HepG2 (cell line): ENCODE measurements around the gene CACNG4. TPM values are rescaled to one million over a fixed set of nuclear protein-coding genes. Genes with fewer than 3 reads are reported as not detected.

Experiments used
- ATAC-seq: fragments of 200-7000 bp; cut with Tn5 transposase; 3 replicates; pipeline ENCODE4 v1.9.1; 2020; ENCODE audit warnings: mild to moderate bottlenecking, moderate library complexity
- BruUV-seq: library from RNA; stranded (reverse); fragments of 400-500 nt; replicated peaks from 2 replicates; lab custom pipeline; 2021; lab: Mats Ljungman, UMichigan
- CTCF ChIA-PET: fragments of 300-600 bp; formaldehyde crosslinking; extraction: SDS; loops from one replicate; lab custom pipeline; 2021; ENCODE audit warnings: low total read pairs, inconsistent platforms, low intra/inter-chr PET ratio; lab: Yijun Ruan, JAX
- POLR2A ChIA-PET: fragments of 350-600 bp; sonication (Branson Sonifier 250); formaldehyde crosslinking; loops from one replicate; lab custom pipeline; 2020; ENCODE audit warnings: antibody characterized with exemption, inconsistent platforms; lab: Yijun Ruan, JAX
- DNase-seq: peaks from one replicate; pipeline ENCODE4 v3.0.0-alpha.2; 2015; ENCODE audit warnings: low spot score
- FAIRE-seq: peaks from 3 replicates; lab custom pipeline; 2011; peaks lifted over from hg19 to GRCh38; lab: Jason Lieb, UNC
- H2AFZ ChIP-seq: one replicate; pipeline ENCODE4 v1.6.1; 2011; ENCODE audit warnings: low read length, inconsistent platforms
- H3K27ac ChIP-seq: fragments of 300-600 bp; 3 replicates; pipeline ENCODE4 v1.8.0; 2011; ENCODE audit warnings: mixed run types, mild to moderate bottlenecking, mixed read lengths, low read length, inconsistent platforms; ENCODE audit not compliant: insufficient read depth; ENCODE audit errors: extremely low read length
- H3K27me3 ChIP-seq, 2 experiments: fragments of 200-600 bp in 1 of 2; 2 replicates in 1 of 2; 3 replicates in 1 of 2; pipeline versions ENCODE4 v1.6.0 to v1.8.0; 2011; ENCODE audit warnings: low read length in 2 of 2, mild to moderate bottlenecking in 2 of 2, moderate library complexity in 2 of 2, inconsistent platforms in 1 of 2; ENCODE audit not compliant: insufficient read depth in 2 of 2, control insufficient read depth in 1 of 2
- H3K36me3 ChIP-seq, 2 experiments: fragments of 200-600 bp in 1 of 2; replicated peaks in 1 of 2; 2 replicates in 1 of 2; 3 replicates in 1 of 2; pipeline versions ENCODE4 v1.5.1 to v1.8.0; 2011; ENCODE audit warnings: low read length in 2 of 2, inconsistent platforms in 1 of 2; ENCODE audit not compliant: insufficient read depth in 2 of 2, control insufficient read depth in 1 of 2
- H3K4me1 ChIP-seq: 2 replicates; pipeline ENCODE4 v1.5.1; 2012; ENCODE audit warnings: low read length, inconsistent platforms; ENCODE audit not compliant: insufficient read depth
- H3K4me2 ChIP-seq: 2 replicates; pipeline ENCODE4 v1.6.0; 2011; ENCODE audit warnings: low read depth, low read length, inconsistent platforms
- H3K4me3 ChIP-seq, 3 experiments: fragments of 200-600 bp in 1 of 3; sonication (generic), shearing (Covaris generic) in 1 of 3; replicated peaks in 1 of 3; 2 replicates each; pipeline ENCODE4 v1.5.1; 2011 to 2016; ENCODE audit warnings: low read length in 3 of 3, inconsistent platforms in 2 of 3, low read depth in 2 of 3, mild to moderate bottlenecking in 2 of 3, control low read depth in 1 of 3, mixed read lengths in 1 of 3; ENCODE audit not compliant: insufficient read depth in 1 of 3
- H3K79me2 ChIP-seq: one replicate; pipeline ENCODE4 v1.6.1; 2011; ENCODE audit warnings: low read length, inconsistent platforms; ENCODE audit not compliant: insufficient read depth
- H3K9ac ChIP-seq: 2 replicates; pipeline ENCODE4 v1.6.0; 2011; ENCODE audit warnings: mild to moderate bottlenecking, low read depth, low read length, inconsistent platforms; ENCODE audit not compliant: insufficient read depth
- H3K9me3 ChIP-seq: 2 replicates; pipeline ENCODE4 v1.5.1; 2012; ENCODE audit warnings: mild to moderate bottlenecking, low read length
- H4K20me1 ChIP-seq: 2 replicates; pipeline ENCODE4 v1.6.0; 2011; ENCODE audit warnings: inconsistent platforms, mild to moderate bottlenecking, low read length, moderate library complexity; ENCODE audit not compliant: insufficient read depth
- CBX2 ChIP-seq, 2 experiments: fragments of 200-600 bp in 1 of 2; sonication (generic); formaldehyde crosslinking in 1 of 2; IDR thresholded peaks; 2 replicates each; pipeline versions ENCODE4 v1.7.0 to v1.8.1; 2018 to 2022; ENCODE audit warnings: low read depth in 2 of 2, low read length in 1 of 2, mild to moderate bottlenecking in 1 of 2, missing genetic modification reagents in 1 of 2
- E2F1 ChIP-seq: sonication (generic); formaldehyde crosslinking; IDR thresholded peaks from 2 replicates; pipeline ENCODE4 v1.5.0; 2020; ENCODE audit warnings: missing genetic modification reagents
- GMEB1 ChIP-seq: sonication (generic); formaldehyde crosslinking; IDR thresholded peaks from 2 replicates; pipeline ENCODE4 v1.5.1; 2020; ENCODE audit warnings: missing genetic modification reagents, mild to moderate bottlenecking, borderline replicate concordance
- GPN1 ChIP-seq: sonication (generic); formaldehyde crosslinking; IDR thresholded peaks from 2 replicates; pipeline ENCODE4 v1.5.1; 2020; ENCODE audit warnings: missing genetic modification reagents, borderline replicate concordance
- SIN3A ChIP-seq: IDR thresholded peaks from 2 replicates; pipeline ENCODE4 v1.6.1; 2011; ENCODE audit warnings: low read depth, mild to moderate bottlenecking, control low read depth, low read length, borderline replicate concordance
- SKIL ChIP-seq: sonication (generic); formaldehyde crosslinking; IDR thresholded peaks from 2 replicates; pipeline ENCODE4 v1.8.0; 2022; ENCODE audit warnings: missing genetic modification reagents, mild to moderate bottlenecking, moderate library complexity, borderline replicate concordance
- STAG1 ChIP-seq: sonication (generic); formaldehyde crosslinking; IDR thresholded peaks from 2 replicates; pipeline ENCODE4 v1.4.0; 2020; ENCODE audit warnings: missing genetic modification reagents
- ZBTB44 ChIP-seq: sonication (generic); formaldehyde crosslinking; IDR thresholded peaks from 2 replicates; pipeline ENCODE4 v1.4.0; 2020; ENCODE audit warnings: missing genetic modification reagents
- ZNF737 ChIP-seq: sonication (generic); formaldehyde crosslinking; IDR thresholded peaks from 2 replicates; pipeline ENCODE4 v1.5.0; 2020; ENCODE audit warnings: missing genetic modification reagents, mild to moderate bottlenecking, borderline replicate concordance
- ZNF761 ChIP-seq: sonication (generic); formaldehyde crosslinking; conservative IDR thresholded peaks from 2 replicates; pipeline ENCODE4 v1.4.0; 2020; ENCODE audit warnings: mild to moderate bottlenecking, missing genetic modification reagents
- WGBS: methylation state at CpG from one replicate; pipeline ENCODE4 v1.1.6; 2017; ENCODE audit warnings: low lambda C conversion rate; 5-methylcytosine and 5-hydroxymethylcytosine counted together
- in situ Hi-C: cut with HindIII; loops from 2 replicates; pipeline ENCODE4 v1.10.0; 2017; ENCODE audit warnings: low pct_unique_long_range_greater_than_20kb; ENCODE audit not compliant: extremely low pct_ligation_motif_present
- intact Hi-C: fragments of 100-400 bp; cut with micrococcal nuclease; formaldehyde crosslinking; loops from one replicate; pipeline ENCODE4 v1.10.0; 2022; ENCODE audit not compliant: unreplicated experiment
- polyA plus RNA-seq, 8 experiments: library from polyadenylated mRNA; depleted of rRNA in 3 of 8; stranded (reverse) in 7 of 8; unstranded in 1 of 8; fragments of >200 nt; fragmentation: Illumina TruSeq in 4 of 8; extraction: Trizol in 4 of 8; gene quantifications; 2 replicates each; pipeline versions ENCODE4 v1.2.1 to v1.2.3, GENCODE V29; 2011 to 2016; ENCODE audit warnings: low read depth in 4 of 8, missing spikeins in 1 of 8, mixed read lengths in 1 of 8; ENCODE audit not compliant: insufficient read depth in 1 of 8
- total RNA-seq, 5 experiments: library from RNA; depleted of rRNA; stranded (reverse); fragments of >200 nt; fragmentation: Illumina TruSeq; extraction: Trizol; gene quantifications; 2 replicates each; pipeline ENCODE4 v1.2.3, GENCODE V29; 2016; ENCODE audit warnings: low read depth in 1 of 5

The CACNG4 gene
- total and polyA plus RNA-seq, 2 of the 13 experiments (the other 11 are each of a cell fraction or from before 2014, with no cell fraction given): 0.09 TPM

- H4K20me1 ChIP-seq: no peaks in the 10 kb centered on the region
- no peaks in the 10 kb centered on the region for H3K36me3 ChIP-seq
- CTCF ChIA-PET: no interaction called here
- no peak for FAIRE-seq
- no peak for DNase-seq
- WGBS: 27% methylated on average over 2 of the region's 2 CpGs
- H3K9ac ChIP-seq: no peak overlapping the region
- intact Hi-C loops: no loop called here
- H2AFZ ChIP-seq: no peak overlapping the region
- no peak overlapping the region for H3K27ac ChIP-seq
- ATAC-seq: peak; percentile 7
- POLR2A ChIA-PET: no interaction called here
- H3K9me3 ChIP-seq: no peaks in the 10 kb centered on the region
- H3K27me3 ChIP-seq: no peaks in the 10 kb centered on the region
- H3K79me2 ChIP-seq: no peaks in the 10 kb centered on the region
- TF ChIP-seq GMEB1 (CRISPR knock-in tag): no peak
- no peak for TF ChIP-seq CBX2 (IDR thresholded peaks at IDR 0.05; ENCODE audit: low read depth, low read length)
- no peak for TF ChIP-seq CBX2 (CRISPR knock-in tag; IDR thresholded peaks at IDR 0.05; ENCODE audit: low read depth)
- no peak for TF ChIP-seq ZNF761 (CRISPR knock-in tag)
- TF ChIP-seq SIN3A: no peak
- no peak for TF ChIP-seq ZBTB44 (CRISPR knock-in tag)
- TF ChIP-seq E2F1 (CRISPR knock-in tag): no peak
- TF ChIP-seq ZNF737 (CRISPR knock-in tag): no peak
- no peak for TF ChIP-seq STAG1 (CRISPR knock-in tag)
- TF ChIP-seq GPN1: no peak
- no peak for TF ChIP-seq SKIL (CRISPR knock-in tag)
- no TSS peak for BruUV-seq
- in situ Hi-C loops: no loop called here
- H3K4me2 ChIP-seq: no peak overlapping the region
- no peak overlapping the region for H3K4me3 ChIP-seq
- H3K4me1 ChIP-seq: peaks cover 15% of the 10 kb centered on the region
Measured at GRCh38 chr17:67066717-67067116, 102.2 kb downstream of the CACNG4 start.
